ENCODE measurements around the gene PITPNB. TPM values are rescaled to one million over a fixed set of nuclear protein-coding genes. Genes with fewer than 3 reads are reported as not detected.
A peak's percentile ranks its signal among the peaks of the same experiment; 100 is the strongest.

Gene PITPNB
- total and polyA plus RNA-seq, 8 donors = 51.1 to 79.3 (median 71.2) TPM

DNA sequence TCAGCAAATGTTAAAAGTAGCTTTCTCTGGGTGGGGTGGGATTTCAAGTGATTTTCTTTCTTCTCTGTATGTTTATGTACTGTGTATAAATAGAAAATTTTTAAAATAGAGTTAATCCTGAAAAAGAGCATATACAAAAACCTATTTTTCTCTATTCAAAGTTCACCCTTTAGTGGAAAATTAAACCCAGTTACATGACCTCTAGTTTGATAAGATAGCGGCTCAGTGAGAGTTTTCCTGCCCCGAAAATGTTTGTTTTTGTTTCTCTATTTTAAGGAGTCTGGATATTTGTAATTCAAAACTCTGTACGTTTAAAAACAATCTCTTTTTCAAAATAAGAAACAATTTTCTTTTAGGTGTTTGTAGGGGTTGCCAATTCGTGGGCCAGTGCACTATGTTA is 42.1 kb upstream of the PITPNB start:
- Histone ChIP-seq H3K36me3 (no peaks in the 10 kb centered on the region), H3K4me1 (peaks cover 0 to 10% of the 10 kb centered on the region in 2 donors), H3K9me3 (peaks cover 0 to 2% of the 10 kb centered on the region in 2 donors), H3K27ac (no peak overlapping the region), H3K4me3 (no peak overlapping the region), H3K27me3 (no peaks in the 10 kb centered on the region)
- ATAC-seq (no peak), DNase-seq (no peak)
- intact Hi-C loops (cut with DNase I) = no loop called here
- TF ChIP-seq, protein P1, sequence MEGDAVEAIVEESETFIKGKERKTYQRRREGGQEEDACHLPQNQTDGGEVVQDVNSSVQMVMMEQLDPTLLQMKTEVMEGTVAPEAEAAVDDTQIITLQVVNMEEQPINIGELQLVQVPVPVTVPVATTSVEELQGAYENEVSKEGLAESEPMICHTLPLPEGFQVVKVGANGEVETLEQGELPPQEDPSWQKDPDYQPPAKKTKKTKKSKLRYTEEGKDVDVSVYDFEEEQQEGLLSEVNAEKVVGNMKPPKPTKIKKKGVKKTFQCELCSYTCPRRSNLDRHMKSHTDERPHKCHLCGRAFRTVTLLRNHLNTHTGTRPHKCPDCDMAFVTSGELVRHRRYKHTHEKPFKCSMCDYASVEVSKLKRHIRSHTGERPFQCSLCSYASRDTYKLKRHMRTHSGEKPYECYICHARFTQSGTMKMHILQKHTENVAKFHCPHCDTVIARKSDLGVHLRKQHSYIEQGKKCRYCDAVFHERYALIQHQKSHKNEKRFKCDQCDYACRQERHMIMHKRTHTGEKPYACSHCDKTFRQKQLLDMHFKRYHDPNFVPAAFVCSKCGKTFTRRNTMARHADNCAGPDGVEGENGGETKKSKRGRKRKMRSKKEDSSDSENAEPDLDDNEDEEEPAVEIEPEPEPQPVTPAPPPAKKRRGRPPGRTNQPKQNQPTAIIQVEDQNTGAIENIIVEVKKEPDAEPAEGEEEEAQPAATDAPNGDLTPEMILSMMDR (IDR thresholded peaks at IDR 0.05) = no peak

DNA sequence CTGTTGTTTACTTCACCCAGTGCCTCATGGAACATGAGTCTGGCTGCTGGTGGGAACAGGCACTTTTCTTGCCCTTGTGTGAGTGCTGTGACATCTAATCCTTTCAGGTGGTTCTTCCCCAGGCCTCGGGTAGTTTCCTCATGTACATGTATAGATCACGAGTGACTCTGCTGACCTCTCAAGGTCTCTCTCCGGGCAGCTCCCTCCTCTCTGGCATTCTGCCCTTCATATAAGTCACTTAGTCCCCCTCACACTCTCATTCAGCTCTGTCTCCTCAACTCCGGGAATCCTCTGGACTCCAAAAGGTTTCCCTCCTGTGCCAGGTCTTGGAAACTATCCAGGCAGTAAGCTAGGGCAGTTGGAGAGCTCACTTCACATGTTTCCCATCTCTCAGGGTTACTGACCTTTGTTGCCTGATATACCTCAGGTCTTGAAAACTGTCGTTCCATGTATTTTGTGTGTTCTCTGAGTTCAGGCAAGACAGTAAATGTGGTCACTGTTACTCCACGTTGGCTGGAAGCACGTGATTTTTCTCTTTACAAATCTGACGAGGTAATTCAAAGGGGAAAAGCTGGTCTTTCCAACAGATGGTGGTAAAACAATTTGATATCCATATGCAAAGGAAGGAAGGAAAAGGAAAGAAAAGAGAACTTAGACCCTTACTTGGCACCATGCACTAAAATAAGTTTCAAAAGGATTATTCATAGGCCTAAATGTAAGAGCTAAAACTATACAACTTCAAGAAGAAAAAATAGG is 40.5 kb upstream of the PITPNB start:
- Histone ChIP-seq H3K4me1 (peaks cover 0 to 10% of the 10 kb centered on the region in 2 donors), H3K27ac (no peak overlapping the region), H3K27me3 (no peaks in the 10 kb centered on the region), H3K9me3 (peaks cover 0 to 2% of the 10 kb centered on the region in 2 donors), H3K36me3 (no peaks in the 10 kb centered on the region), H3K4me3 (no peak overlapping the region)
- TF ChIP-seq, protein P1 (IDR thresholded peaks at IDR 0.05) = no peak
- ATAC-seq = peak; percentile 38
- DNase-seq = no peak
- intact Hi-C loops (cut with DNase I) = no loop called here

DNA sequence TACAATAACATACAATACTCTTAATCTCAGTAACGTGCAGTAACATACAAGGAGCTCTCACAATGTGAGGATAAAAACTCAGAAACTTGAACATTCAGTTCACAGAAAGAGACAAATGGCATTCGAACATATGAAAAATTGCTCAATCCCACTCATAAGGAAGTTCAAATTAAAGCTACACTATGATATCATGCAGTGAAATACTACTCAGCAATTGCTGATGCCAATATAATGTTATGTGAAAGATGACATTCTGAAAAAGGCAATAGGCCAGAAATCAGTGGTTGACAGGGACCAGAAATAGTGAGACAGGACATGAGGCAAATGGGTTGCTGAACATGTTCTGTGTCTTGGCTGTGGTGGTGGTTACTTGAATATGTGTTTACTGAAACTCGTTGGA is 33.7 kb upstream of the PITPNB start:
- Histone ChIP-seq H3K9me3 (peaks cover 0 to 2% of the 10 kb centered on the region in 2 donors), H3K27me3 (no peaks in the 10 kb centered on the region), H3K27ac (no peak overlapping the region), H3K36me3 (no peaks in the 10 kb centered on the region), H3K4me3 (no peak overlapping the region), H3K4me1 (peaks cover 4 to 12% of the 10 kb centered on the region in 2 donors)
- TF ChIP-seq, protein P1 (IDR thresholded peaks at IDR 0.05) = no peak
- intact Hi-C loops (cut with DNase I) = no loop called here
- peak; percentile 53 for ATAC-seq
- peak in 2 of 4 donors; percentile 14 to 32 for DNase-seq

DNA sequence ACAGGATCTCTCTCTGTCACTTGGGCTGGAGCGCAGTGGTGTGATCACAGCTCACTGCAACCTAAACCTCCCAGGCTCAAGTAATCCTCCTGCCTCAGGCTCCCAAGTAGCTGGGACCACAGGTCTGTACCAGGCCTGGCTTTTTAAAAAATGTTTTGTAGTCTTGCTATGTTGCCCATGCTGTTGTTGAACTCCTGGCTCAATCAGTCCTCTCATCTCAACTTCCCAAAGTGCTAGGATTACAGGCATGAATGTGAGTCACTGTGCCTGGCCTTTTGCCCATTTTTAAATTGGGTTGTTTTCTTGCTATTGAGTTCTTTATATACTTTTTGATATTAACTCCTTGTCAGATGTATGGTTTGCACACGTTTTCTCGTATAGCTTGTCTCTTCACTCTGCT is 33.0 kb upstream of the PITPNB start:
- intact Hi-C loops (cut with DNase I) = no loop called here
- no peak for DNase-seq

DNA sequence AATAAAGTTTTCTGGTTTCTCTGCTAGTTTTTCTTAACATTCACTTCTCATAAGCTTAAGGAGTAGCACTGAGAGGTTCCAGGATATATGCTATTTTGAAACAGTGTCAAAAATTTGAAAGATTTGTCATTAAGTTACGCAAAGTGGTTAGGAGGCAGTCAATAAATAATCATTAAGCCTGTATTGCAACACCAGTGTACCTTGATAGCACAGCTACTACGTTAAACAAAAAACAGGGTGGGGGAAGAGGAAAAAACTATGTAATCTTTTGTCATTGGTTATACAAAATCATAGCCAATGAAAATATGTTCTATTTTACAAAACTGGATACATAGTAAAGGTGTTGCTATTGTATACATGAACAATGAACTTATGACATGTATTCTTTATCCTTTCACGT is 30.4 kb upstream of the PITPNB start:
- Histone ChIP-seq H3K4me1 (peaks cover 4 to 12% of the 10 kb centered on the region in 2 donors), H3K4me3 (no peak overlapping the region), H3K9me3 (no peaks in the 10 kb centered on the region), H3K27ac (no peak overlapping the region), H3K27me3 (no peaks in the 10 kb centered on the region), H3K36me3 (no peaks in the 10 kb centered on the region)
- ATAC-seq (no peak), DNase-seq (no peak)
- intact Hi-C loops (cut with DNase I) = no loop called here
- TF ChIP-seq, protein P1 (IDR thresholded peaks at IDR 0.05) = no peak

More for the DNA sequence above, 33.0 kb upstream of the PITPNB start:
- Histone ChIP-seq H3K36me3 (no peaks in the 10 kb centered on the region), H3K9me3 (peaks cover 0 to 2% of the 10 kb centered on the region in 2 donors), H3K27ac (no peak overlapping the region), H3K27me3 (no peaks in the 10 kb centered on the region), H3K4me3 (no peak overlapping the region), H3K4me1 (peaks cover 4 to 12% of the 10 kb centered on the region in 2 donors)
- TF ChIP-seq, protein P1 (IDR thresholded peaks at IDR 0.05) = no peak
- peak; percentile 41 for ATAC-seq

Data from left lung (tissue), 10 donors.